Measurements from ENCODE around the gene ZNF169. TPM values are rescaled to one million over a fixed set of nuclear protein-coding genes. Genes with fewer than 3 reads are reported as not detected.
"Not testable (repeated sequence)": the region's sequence is repeated elsewhere in the genome, so short reads cannot be mapped to it uniquely, and the experiment has no call there.

The ZNF169 gene
- total RNA-seq, 4 donors from 2014 or later = 1.00 to 8.6 (median 2.8) TPM

- intact Hi-C loops (cut with DNase I) = no loop called here
- no peak for TF ChIP-seq CTCF (IDR thresholded peaks at IDR 0.05)
- TF ChIP-seq POLR2A (IDR thresholded peaks at IDR 0.05) = no peak
- H3K9me3 ChIP-seq = no peaks in the 10 kb centered on the region
- no peak for DNase-seq
- peaks cover 0 to 4% (median 0%) of the 10 kb centered on the region in 4 donors for H3K27me3 ChIP-seq
- no peaks in the 10 kb centered on the region for H3K4me1 ChIP-seq
- WGBS, 2 donors = 39 to 43% methylated on average over 3 to 4 of the region's 4 CpGs
- no peak overlapping the region for H3K4me3 ChIP-seq
- no peaks in the 10 kb centered on the region for H3K36me3 ChIP-seq
- H3K27ac ChIP-seq = no peak overlapping the region
Measured at GRCh38 chr9:94250456-94250855, 8.6 kb upstream of the ZNF169 start.

GRCh38 chr9:94256007-94256406, 3.1 kb upstream of the ZNF169 start:
- no peak overlapping the region for H3K27ac ChIP-seq
- peaks cover 4 to 17% (median 10%) of the 10 kb centered on the region in 3 donors for H3K4me1 ChIP-seq
- TF ChIP-seq POLR2A (IDR thresholded peaks at IDR 0.05) (no peak), CTCF (IDR thresholded peaks at IDR 0.05) (no peak)
- no peak overlapping the region for H3K4me3 ChIP-seq
- 70 to 75% methylated on average over 2 of the region's 2 CpGs for WGBS, 2 donors
- no peaks in the 10 kb centered on the region for H3K9me3 ChIP-seq
- intact Hi-C loops (cut with DNase I) = no loop called here
- H3K36me3 ChIP-seq = no peaks in the 10 kb centered on the region
- DNase-seq = no peak
- peaks cover 0 to 8% (median 0%) of the 10 kb centered on the region in 4 donors for H3K27me3 ChIP-seq

GRCh38 chr9:94265626-94266402, 6.7 kb downstream of the ZNF169 start:
- H3K4me1 ChIP-seq; intact Hi-C loops (cut with DNase I); H3K27me3 ChIP-seq; DNase-seq; H3K9me3 ChIP-seq; H3K27ac ChIP-seq; H3K4me3 ChIP-seq: not testable (repeated sequence)
- 80 to 97% methylated on average over 3 of the region's 3 CpGs for WGBS, 2 donors
- peaks cover 0 to 13% (median 0%) of the 10 kb centered on the region in 3 donors for H3K36me3 ChIP-seq

- 94 to 96% methylated on average over 7 to 8 of the region's 8 CpGs for WGBS, 2 donors
- TF ChIP-seq POLR2A (IDR thresholded peaks at IDR 0.05) (no peak), CTCF (IDR thresholded peaks at IDR 0.05) (no peak)
- intact Hi-C loops (cut with DNase I) = no loop called here
Measured at GRCh38 chr9:94269264-94269663, 10.2 kb downstream of the ZNF169 start.

GRCh38 chr9:94270009-94270408, 10.9 kb downstream of the ZNF169 start:
- intact Hi-C loops (cut with DNase I) = no loop called here
- no peak for DNase-seq
- Histone ChIP-seq H3K27me3 (no peaks in the 10 kb centered on the region), H3K36me3 (peaks cover 0 to 4% (median 0%) of the 10 kb centered on the region in 3 donors), H3K27ac (no peak overlapping the region), H3K4me1 (no peaks in the 10 kb centered on the region), H3K9me3 (no peaks in the 10 kb centered on the region), H3K4me3 (no peak overlapping the region)
- TF ChIP-seq CTCF (IDR thresholded peaks at IDR 0.05) = no peak
- TF ChIP-seq POLR2A (IDR thresholded peaks at IDR 0.05) = no peak
- 89 to 100% methylated on average over 1 of the region's 1 CpG for WGBS, 2 donors

More at GRCh38 chr9:94269264-94269663, 10.2 kb downstream of the ZNF169 start:
- Histone ChIP-seq H3K4me3 (no peak overlapping the region), H3K4me1 (no peaks in the 10 kb centered on the region), H3K36me3 (peaks cover 0 to 8% (median 0%) of the 10 kb centered on the region in 3 donors), H3K27me3 (no peaks in the 10 kb centered on the region), H3K27ac (no peak overlapping the region), H3K9me3 (no peaks in the 10 kb centered on the region)
- DNase-seq = no peak

- intact Hi-C loops (cut with DNase I); H3K4me3 ChIP-seq; H3K27me3 ChIP-seq; DNase-seq; H3K27ac ChIP-seq; H3K4me1 ChIP-seq: not testable (repeated sequence)
- 98 to 99% methylated on average over 4 of the region's 4 CpGs for WGBS, 2 donors
- peaks cover 0 to 11% (median 5%) of the 10 kb centered on the region in 3 donors for H3K9me3 ChIP-seq
- peaks cover 0 to 30% (median 8%) of the 10 kb centered on the region in 3 donors for H3K36me3 ChIP-seq
Measured at GRCh38 chr9:94277029-94277428, 17.9 kb downstream of the ZNF169 start.
